ENCODE measurements around the gene MED27. TPM values are rescaled to one million over a fixed set of nuclear protein-coding genes. Genes with fewer than 3 reads are reported as not detected.

The MED27 gene
- total RNA-seq, 1 experiment from 2014 or later: 24.4 TPM

DNA sequence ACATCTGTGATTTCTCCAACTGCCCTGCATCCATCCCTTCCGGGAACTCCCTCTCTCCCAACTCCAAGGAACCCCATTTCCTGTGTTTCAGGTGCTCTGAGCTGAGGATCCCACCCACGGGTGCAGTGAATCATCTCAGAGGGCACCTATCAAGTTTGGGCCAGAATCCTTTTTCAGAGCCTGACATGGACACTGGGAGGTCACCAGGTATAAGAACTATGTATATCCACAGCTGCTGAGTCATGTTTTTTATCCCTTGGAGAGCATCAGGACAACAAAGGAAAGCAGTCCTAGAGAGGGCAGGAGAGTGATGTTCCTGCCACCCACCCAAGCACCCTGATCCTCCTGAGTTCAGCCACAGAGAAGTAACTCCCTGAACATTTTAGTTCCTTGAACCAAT, 3.8 kb downstream of the MED27 start:
- no peaks in the 10 kb centered on the region; the same call in 1 of the 2 replicates for H3K36me3 ChIP-seq (ENCODE audit: control insufficient read depth, insufficient read depth, low read length)
- H3K27me3 ChIP-seq (ENCODE audit: control insufficient read depth, insufficient read depth, low read length): no peaks in the 10 kb centered on the region
- TF ChIP-seq REST (IDR thresholded peaks at IDR 0.05; ENCODE audit: insufficient read depth in 1 of 2, low read depth in 2 of 2, low read length in 1 of 2): no peak
- DNase-seq (ENCODE audit: low read depth, low spot score) (no peak), ATAC-seq (no peak)
- no peaks in the 10 kb centered on the region for H3K9me3 ChIP-seq (ENCODE audit: control insufficient read depth, insufficient read depth, low read depth, low read length)
- no peak overlapping the region for H3K4me3 ChIP-seq (ENCODE audit: low read depth in 2 of 2, low read length in 2 of 2)
- H3K4me1 ChIP-seq (ENCODE audit: control insufficient read depth, insufficient read depth, low read length): peaks cover 13% of the 10 kb centered on the region
- no peak overlapping the region for H3K27ac ChIP-seq (ENCODE audit: low read length)
- in situ Hi-C loops (cut with HindIII; ENCODE audit: low pct_unique_long_range_greater_than_20kb, low sequenced_read_pairs) (no loop called here), intact Hi-C loops (cut with micrococcal nuclease; ENCODE audit: unreplicated experiment) (no loop called here)
- ChIA-PET POLR2A (no interaction called here), CTCF (no interaction called here)
- no TSS peak for BruUV-seq (replicated peaks)

- DNase-seq (ENCODE audit: low read depth, low spot score): no peak
- Histone ChIP-seq H3K36me3 (ENCODE audit: control insufficient read depth, insufficient read depth, low read length) (no peaks in the 10 kb centered on the region; the same call in 1 of the 2 replicates), H3K9me3 (ENCODE audit: control insufficient read depth, insufficient read depth, low read depth, low read length) (no peaks in the 10 kb centered on the region), H3K27ac (ENCODE audit: low read length) (no peak overlapping the region), H3K27me3 (ENCODE audit: control insufficient read depth, insufficient read depth, low read length) (no peaks in the 10 kb centered on the region), H3K4me1 (ENCODE audit: control insufficient read depth, insufficient read depth, low read length) (peaks cover 13% of the 10 kb centered on the region), H3K4me3 (ENCODE audit: low read depth in 2 of 2, low read length in 2 of 2) (no peak overlapping the region)
- in situ Hi-C loops (cut with HindIII; ENCODE audit: low pct_unique_long_range_greater_than_20kb, low sequenced_read_pairs): no loop called here
- ChIA-PET POLR2A (no interaction called here), CTCF (no interaction called here)
- intact Hi-C loops (cut with micrococcal nuclease; ENCODE audit: unreplicated experiment): no loop called here
- ATAC-seq: no peak
- no TSS peak for BruUV-seq (replicated peaks)
- TF ChIP-seq TCF7L2 (IDR thresholded peaks at IDR 0.05; ENCODE audit: low read depth, low read length) (no peak), CTCF (IDR thresholded peaks at IDR 0.05) (no peak), SIN3A (IDR thresholded peaks at IDR 0.05; ENCODE audit: borderline replicate concordance, insufficient read depth, low read depth, low read length) (no peak), REST (IDR thresholded peaks at IDR 0.05; ENCODE audit: insufficient read depth in 1 of 2, low read depth in 2 of 2, low read length in 1 of 2) (no peak), POLR2AphosphoS5 (IDR thresholded peaks at IDR 0.05; ENCODE audit: low read depth, low read length) (no peak)
Observed at GRCh38 chr9:132074736-132075135, 4.9 kb downstream of the MED27 start.

Data from Panc1 (cell line).